Caco-2 (cell line): ENCODE data around the gene KIF17. TPM values are rescaled to one million over a fixed set of nuclear protein-coding genes. Genes with fewer than 3 reads are reported as not detected.
A peak's percentile ranks its signal among the peaks of the same experiment; 100 is the strongest.

ENCODE experiments used
- BruUV-seq: library from RNA; stranded (reverse); fragments of 400-500 nt; replicated peaks from 2 replicates; lab custom pipeline; 2021; lab: Mats Ljungman, UMichigan
- CTCF ChIA-PET: fragments of 300-600 bp; sonication (Branson Sonifier 250); formaldehyde crosslinking; loops from one replicate; lab custom pipeline; 2022; ENCODE audit warnings: antibody characterized with exemption; lab: Charles Lee
- POLR2A ChIA-PET: fragments of 300-600 bp; sonication (Branson Sonifier 250); formaldehyde crosslinking; loops from one replicate; lab custom pipeline; 2022; ENCODE audit warnings: antibody characterized with exemption; lab: Charles Lee
- DNase-seq, 2 experiments: peaks; one replicate each; pipeline versions ENCODE4 v3.0.0 to v3.0.0-alpha.2; 2020 to 2022
- H3K27me3 ChIP-seq: replicated peaks from 2 replicates; pipeline ENCODE4 v1.6.0; 2011; ENCODE audit warnings: low read length; ENCODE audit not compliant: control insufficient read depth, insufficient read depth
- H3K36me3 ChIP-seq: 2 replicates; pipeline ENCODE4 v1.5.1; 2011; ENCODE audit warnings: low read length; ENCODE audit not compliant: control insufficient read depth, insufficient read depth
- H3K4me1 ChIP-seq: fragments of 250-450 bp; sonication (Bioruptor Pico); 2 replicates; pipeline ENCODE4 v1.5.1; 2020; ENCODE audit warnings: mild to moderate bottlenecking
- H3K4me3 ChIP-seq: 2 replicates; pipeline ENCODE4 v1.5.1; 2011; ENCODE audit warnings: low read depth, mild to moderate bottlenecking, control low read depth, low read length
- H3K9me3 ChIP-seq: fragments of 250-450 bp; sonication (Bioruptor Pico); 2 replicates; pipeline ENCODE4 v1.5.1; 2020; ENCODE audit warnings: mild to moderate bottlenecking, moderate library complexity
- H3K27ac Mint-ChIP-seq: one replicate; pipeline ENCODE4 v1.8.0; 2022; ENCODE audit warnings: mixed read lengths; ENCODE audit not compliant: unreplicated experiment
- H3K27me3 Mint-ChIP-seq: one replicate; pipeline ENCODE4 v1.8.0; 2022; ENCODE audit warnings: mixed read lengths; ENCODE audit not compliant: insufficient read depth, unreplicated experiment
- H3K36me3 Mint-ChIP-seq: one replicate; pipeline ENCODE4 v1.8.0; 2022; ENCODE audit warnings: mild to moderate bottlenecking, mixed read lengths; ENCODE audit not compliant: insufficient read depth, unreplicated experiment
- H3K4me1 Mint-ChIP-seq: one replicate; pipeline ENCODE4 v1.8.0; 2022; ENCODE audit warnings: low read depth, mixed read lengths; ENCODE audit not compliant: unreplicated experiment
- H3K4me3 Mint-ChIP-seq: one replicate; pipeline ENCODE4 v1.8.0; 2022; ENCODE audit warnings: mild to moderate bottlenecking, moderate library complexity, mixed read lengths; ENCODE audit not compliant: unreplicated experiment
- H3K9me3 Mint-ChIP-seq: one replicate; pipeline ENCODE4 v1.8.0; 2022; ENCODE audit warnings: mixed read lengths; ENCODE audit not compliant: unreplicated experiment
- CTCF ChIP-seq, 2 experiments: fragments of 200-600 bp in 1 of 2; IDR thresholded peaks; 1 replicate in 1 of 2; 2 replicates in 1 of 2; pipeline versions ENCODE4 v1.5.1 to v1.8.0; 2011 to 2022; ENCODE audit warnings: antibody characterized with exemption in 1 of 2, control low read depth in 1 of 2, inconsistent platforms in 1 of 2, low read depth in 1 of 2, low read length in 1 of 2, mild to moderate bottlenecking in 1 of 2, moderate library complexity in 1 of 2; ENCODE audit not compliant: insufficient read depth in 1 of 2, severe bottlenecking in 1 of 2, unreplicated experiment in 1 of 2
- intact Hi-C: fragments of 100-400 bp; cut with micrococcal nuclease; formaldehyde crosslinking; loops from one replicate; pipeline ENCODE4 v1.10.0; 2022; ENCODE audit not compliant: unreplicated experiment
- total RNA-seq: library from RNA; stranded (reverse); gene quantifications from 2 replicates; pipeline ENCODE4 v1.2.3, GENCODE V29; 2022

KIF17 gene
- total RNA-seq, 1 experiment from 2014 or later: 1.5 TPM

DNA sequence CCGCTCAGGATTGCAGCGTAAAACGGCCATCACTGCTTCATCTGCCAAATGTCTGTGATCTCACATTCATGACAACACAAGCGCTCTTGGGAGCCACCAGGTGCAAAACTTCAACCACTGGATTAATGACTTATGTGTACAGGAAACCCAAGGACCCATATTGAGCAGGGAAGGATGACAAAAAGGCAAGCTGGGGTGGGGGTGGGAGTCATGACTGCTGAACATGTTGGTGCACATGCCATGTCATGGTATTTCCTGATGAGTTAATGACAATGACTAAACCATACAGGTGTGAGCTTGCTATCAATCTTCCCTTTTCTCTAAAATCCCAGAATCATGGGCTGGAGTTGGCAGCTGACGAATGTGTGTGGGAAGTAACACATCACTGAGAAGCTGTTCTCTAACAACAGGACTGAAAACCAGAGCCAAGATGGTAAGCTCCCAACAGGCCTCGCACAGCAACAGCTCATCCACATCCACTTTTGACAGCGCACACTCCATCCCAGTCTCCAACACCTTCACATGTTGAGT is 17.8 kb upstream of the KIF17 start:
- Histone ChIP-seq H3K36me3 (peaks cover 2% of the 10 kb centered on the region; the same call in 1 of the 2 replicates), H3K4me1 (peaks cover 6% of the 10 kb centered on the region; the same call in 1 of the 2 replicates), H3K4me3 (no peak overlapping the region), H3K9me3 (no peaks in the 10 kb centered on the region), H3K27me3 (no peaks in the 10 kb centered on the region)
- POLR2A ChIA-PET: no interaction called here
- intact Hi-C loops: no loop called here
- BruUV-seq: no TSS peak
- peaks cover 42% of the 10 kb centered on the region for H3K36me3 Mint-ChIP-seq
- H3K9me3 Mint-ChIP-seq: no peaks in the 10 kb centered on the region
- CTCF ChIA-PET: interaction anchor here (0.6 kb wide), 2 partner anchors 15 to 20 kb away, joined by 3 to 5 read pairs; no protein-coding TSS in a partner anchor
- H3K4me1 Mint-ChIP-seq: no peaks in the 10 kb centered on the region
- peak overlapping the region; percentile 26 for H3K27ac Mint-ChIP-seq
- no peak for DNase-seq
- no peaks in the 10 kb centered on the region for H3K27me3 Mint-ChIP-seq
- H3K4me3 Mint-ChIP-seq: no peak overlapping the region
- no peak for TF ChIP-seq CTCF (IDR thresholded peaks at IDR 0.05; ENCODE audit: insufficient read depth in 1 of 2, low read depth in 1 of 2, low read length in 1 of 2, severe bottlenecking in 1 of 2, unreplicated experiment in 1 of 2)

GRCh38 chr1:20733360-20733975 is 15.7 kb upstream of the KIF17 start:
- H3K4me3 Mint-ChIP-seq: peak overlapping the region; percentile 95
- H3K36me3 Mint-ChIP-seq: peaks cover 34% of the 10 kb centered on the region
- no peaks in the 10 kb centered on the region for H3K27me3 Mint-ChIP-seq
- ChIA-PET CTCF (interaction anchor here (0.6 to 1.1 kb wide), 3 partner anchors 16 to 854 kb away, joined by 4 read pairs; partner anchors contain the start of gene KIF17), POLR2A (interaction anchor here (1.0 kb wide), 1 partner anchor 53 kb away, joined by 6 read pairs; the partner anchor contains the start of gene HP1BP3)
- intact Hi-C loops: loop anchor here (1.0 kb wide), 1 partner anchor 37 kb away; no protein-coding TSS in a partner anchor
- peaks cover 6% of the 10 kb centered on the region; the same call in 1 of the 2 replicates for H3K4me1 ChIP-seq
- H3K4me1 Mint-ChIP-seq: peaks cover 6% of the 10 kb centered on the region
- H3K27me3 ChIP-seq: no peaks in the 10 kb centered on the region
- no peaks in the 10 kb centered on the region for H3K9me3 Mint-ChIP-seq
- DNase-seq: no peak
- TSS peak; percentile 77 for BruUV-seq
- peak overlapping the region; percentile 55 for H3K27ac Mint-ChIP-seq
- TF ChIP-seq CTCF (IDR thresholded peaks at IDR 0.05; ENCODE audit: insufficient read depth in 1 of 2, low read depth in 1 of 2, low read length in 1 of 2, severe bottlenecking in 1 of 2, unreplicated experiment in 1 of 2): no peak
- H3K36me3 ChIP-seq: peaks cover 2% of the 10 kb centered on the region; the same call in 1 of the 2 replicates
- H3K9me3 ChIP-seq: no peaks in the 10 kb centered on the region
- H3K4me3 ChIP-seq: peak overlapping the region; percentile 39

DNA sequence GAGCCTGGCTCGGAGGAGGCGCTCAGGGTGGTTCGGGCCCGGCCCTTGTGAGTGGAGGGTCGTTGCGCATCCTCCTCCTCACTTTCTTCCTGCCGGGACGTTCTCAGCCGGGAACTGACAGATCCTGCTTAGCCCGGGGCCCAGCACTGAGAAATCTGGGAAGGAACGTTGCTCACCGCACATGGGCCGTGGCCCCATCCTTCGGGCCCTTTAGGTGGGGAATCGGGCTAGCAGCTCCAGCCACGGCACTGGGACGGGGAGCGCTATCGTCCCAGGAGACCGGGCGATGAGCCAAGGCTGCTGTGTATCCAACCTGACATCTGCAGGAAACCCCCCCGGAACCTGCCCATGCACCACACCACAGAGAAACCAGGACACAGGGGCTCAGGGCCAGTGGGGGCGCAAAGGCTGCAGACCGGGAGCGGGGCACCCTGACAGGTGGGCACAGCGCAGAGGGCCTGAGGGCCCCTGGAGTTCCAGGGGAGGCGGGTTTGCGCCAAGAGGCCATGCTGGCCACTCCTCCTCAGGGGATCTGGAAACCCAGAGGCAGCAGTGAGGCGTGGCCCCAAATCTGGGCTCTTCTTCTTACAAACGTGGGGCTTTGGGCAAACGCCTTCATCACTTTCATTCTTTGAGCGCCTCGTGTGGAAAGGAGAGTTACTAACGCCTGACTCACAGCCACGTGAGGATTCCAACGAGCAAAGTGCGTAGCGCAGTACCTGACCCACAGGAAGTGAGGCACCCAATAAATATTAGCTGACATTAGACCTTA is 15.0 kb upstream of the KIF17 start, which contains the start of gene SH2D5:
SH2D5 (minus strand) TSS at position 116 of the 772 bp plus-strand sequence. CDS start 4,659 bp downstream, outside the sequence.
- Mint-ChIP-seq H3K4me3 (peak within 1 kb of the TSS; percentile 95), H3K27ac (peak within 1 kb of the TSS; percentile 55), H3K4me1 (peaks cover 13% of the 10 kb centered on the region), H3K27me3 (no peaks in the 10 kb centered on the region), H3K36me3 (peaks cover 28% of the 10 kb centered on the region), H3K9me3 (no peaks in the 10 kb centered on the region)
- TF ChIP-seq CTCF (IDR thresholded peaks at IDR 0.05; ENCODE audit: insufficient read depth in 1 of 2, low read depth in 1 of 2, low read length in 1 of 2, severe bottlenecking in 1 of 2, unreplicated experiment in 1 of 2): peak in 1 of 2 experiments; percentile 41
- peak; percentile 76 to 86 for DNase-seq
- peak within 1 kb of the TSS; percentile 39 for H3K4me3 ChIP-seq
- H3K4me1 ChIP-seq: peaks cover 6% of the 10 kb centered on the region; the same call in 1 of the 2 replicates
- intact Hi-C loops: loop anchor here (1.0 kb wide), 1 partner anchor 36 kb away; no protein-coding TSS in a partner anchor
- H3K36me3 ChIP-seq: peaks cover 2% of the 10 kb centered on the region; the same call in 1 of the 2 replicates
- CTCF ChIA-PET: interaction anchor here (0.6 to 1.1 kb wide), 3 partner anchors 15 to 854 kb away, joined by 4 read pairs; partner anchors contain the start of gene KIF17
- H3K9me3 ChIP-seq: no peaks in the 10 kb centered on the region
- no TSS peak for BruUV-seq
- no peaks in the 10 kb centered on the region for H3K27me3 ChIP-seq
- POLR2A ChIA-PET: interaction anchor here (1.0 kb wide), 1 partner anchor 54 kb away, joined by 6 read pairs; the partner anchor contains the start of gene HP1BP3
